ES-I3 (cell line): Measurements from ENCODE around the gene PLCH1.
"Not testable (repeated sequence)": the region's sequence is repeated elsewhere in the genome, so short reads cannot be mapped to it uniquely, and the experiment has no call there.

Experiments used
- H3K36me3 ChIP-seq: 2 replicates; pipeline ENCODE4 v1.6.1; 2013; ENCODE audit warnings: mild to moderate bottlenecking, low read length, control low read depth, moderate library complexity; ENCODE audit not compliant: insufficient read depth
- H3K4me1 ChIP-seq: 2 replicates; pipeline ENCODE4 v1.6.1; 2013; ENCODE audit warnings: mild to moderate bottlenecking, control low read depth, low read length; ENCODE audit not compliant: insufficient read depth
- H3K9ac ChIP-seq: 2 replicates; pipeline ENCODE4 v1.6.1; 2013; ENCODE audit warnings: low read depth, mild to moderate bottlenecking, low read length, moderate library complexity
- H3K9me3 ChIP-seq: 2 replicates; pipeline ENCODE4 v1.6.1; 2013; ENCODE audit warnings: mild to moderate bottlenecking, low read length, moderate library complexity; ENCODE audit not compliant: control insufficient read depth, insufficient read depth

The PLCH1 gene

GRCh38 chr3:155657161-155657560 is 87.7 kb downstream of the PLCH1 start:
- Histone ChIP-seq H3K4me1 (peaks cover 13% of the 10 kb centered on the region; the same call in 1 of the 2 replicates), H3K9me3 (no peaks in the 10 kb centered on the region), H3K9ac (no peak overlapping the region), H3K36me3 (no peaks in the 10 kb centered on the region)

GRCh38 chr3:155656466-155656865 is 88.4 kb downstream of the PLCH1 start:
- no peak overlapping the region for H3K9ac ChIP-seq
- no peaks in the 10 kb centered on the region for H3K36me3 ChIP-seq
- H3K9me3 ChIP-seq = no peaks in the 10 kb centered on the region
- H3K4me1 ChIP-seq = 0 out of 2 replicates have a peak, but pooled peaks cover 7% of the 10 kb centered on the region

GRCh38 chr3:155651489-155652218 is 93.2 kb downstream of the PLCH1 start:
- Histone ChIP-seq H3K9me3 (no peaks in the 10 kb centered on the region), H3K4me1 (peaks cover 19% of the 10 kb centered on the region), H3K36me3 (no peaks in the 10 kb centered on the region), H3K9ac (no peak overlapping the region)

GRCh38 chr3:155648013-155648591 is 96.8 kb downstream of the PLCH1 start:
- Histone ChIP-seq H3K9ac (no peak overlapping the region), H3K4me1 (peaks cover 26% of the 10 kb centered on the region), H3K36me3 (no peaks in the 10 kb centered on the region), H3K9me3 (no peaks in the 10 kb centered on the region)

- Histone ChIP-seq H3K36me3 (no peaks in the 10 kb centered on the region), H3K4me1 (peaks cover 26% of the 10 kb centered on the region), H3K9ac (no peak overlapping the region), H3K9me3 (no peaks in the 10 kb centered on the region)
Measured at GRCh38 chr3:155647206-155647605, 97.7 kb downstream of the PLCH1 start.

GRCh38 chr3:155646669-155647068 is 98.2 kb downstream of the PLCH1 start:
- Histone ChIP-seq H3K9me3 (no peaks in the 10 kb centered on the region), H3K4me1 (peaks cover 26% of the 10 kb centered on the region), H3K36me3 (no peaks in the 10 kb centered on the region), H3K9ac (no peak overlapping the region)

GRCh38 chr3:155646128-155646527 is 98.7 kb downstream of the PLCH1 start:
- no peak overlapping the region for H3K9ac ChIP-seq
- peaks cover 26% of the 10 kb centered on the region for H3K4me1 ChIP-seq
- H3K9me3 ChIP-seq = no peaks in the 10 kb centered on the region
- H3K36me3 ChIP-seq = no peaks in the 10 kb centered on the region

GRCh38 chr3:155643581-155644165 is 101.2 kb downstream of the PLCH1 start:
- Histone ChIP-seq H3K9me3 (no peaks in the 10 kb centered on the region), H3K4me1 (peaks cover 36% of the 10 kb centered on the region), H3K9ac (no peak overlapping the region), H3K36me3 (no peaks in the 10 kb centered on the region)

GRCh38 chr3:155641956-155642355 is 102.9 kb downstream of the PLCH1 start:
- Histone ChIP-seq H3K36me3 (no peaks in the 10 kb centered on the region), H3K9ac (no peak overlapping the region), H3K9me3 (no peaks in the 10 kb centered on the region), H3K4me1 (peaks cover 19% of the 10 kb centered on the region)

- Histone ChIP-seq H3K36me3 (no peaks in the 10 kb centered on the region), H3K9ac (no peak overlapping the region), H3K4me1 (peaks cover 10% of the 10 kb centered on the region), H3K9me3 (no peaks in the 10 kb centered on the region)
Measured at GRCh38 chr3:155640098-155640497, 104.8 kb downstream of the PLCH1 start.

- Histone ChIP-seq H3K36me3 (no peaks in the 10 kb centered on the region), H3K9ac (no peak overlapping the region), H3K9me3 (no peaks in the 10 kb centered on the region), H3K4me1 (peaks cover 10% of the 10 kb centered on the region)
Measured at GRCh38 chr3:155639462-155640055, 105.3 kb downstream of the PLCH1 start.

GRCh38 chr3:155638461-155638860 is 106.4 kb downstream of the PLCH1 start:
- H3K9ac ChIP-seq = not testable (repeated sequence)

GRCh38 chr3:155637567-155637966 is 107.3 kb downstream of the PLCH1 start:
- H3K4me1 ChIP-seq = peaks cover 10% of the 10 kb centered on the region
- no peaks in the 10 kb centered on the region for H3K36me3 ChIP-seq
- H3K9ac ChIP-seq = no peak overlapping the region
- H3K9me3 ChIP-seq = no peaks in the 10 kb centered on the region

More at GRCh38 chr3:155638461-155638860, 106.4 kb downstream of the PLCH1 start:
- not testable (repeated sequence) for H3K36me3 ChIP-seq, H3K9me3 ChIP-seq, H3K4me1 ChIP-seq

GRCh38 chr3:155635056-155635455 is 109.8 kb downstream of the PLCH1 start:
- H3K36me3 ChIP-seq = no peaks in the 10 kb centered on the region

More at GRCh38 chr3:155635056-155635455, 109.8 kb downstream of the PLCH1 start:
- H3K9me3 ChIP-seq = no peaks in the 10 kb centered on the region
- H3K4me1 ChIP-seq = peaks cover 5% of the 10 kb centered on the region
- no peak overlapping the region for H3K9ac ChIP-seq
